ENCODE data around the gene SPATA13. TPM values are rescaled to one million over a fixed set of nuclear protein-coding genes. Genes with fewer than 3 reads are reported as not detected.

Gene SPATA13
- total and polyA plus RNA-seq, 10 of the 15 experiments (the other 5 are each of a cell fraction or from before 2014, with no cell fraction given), result 2.4 to 11.1 (median 10.2) TPM

DNA sequence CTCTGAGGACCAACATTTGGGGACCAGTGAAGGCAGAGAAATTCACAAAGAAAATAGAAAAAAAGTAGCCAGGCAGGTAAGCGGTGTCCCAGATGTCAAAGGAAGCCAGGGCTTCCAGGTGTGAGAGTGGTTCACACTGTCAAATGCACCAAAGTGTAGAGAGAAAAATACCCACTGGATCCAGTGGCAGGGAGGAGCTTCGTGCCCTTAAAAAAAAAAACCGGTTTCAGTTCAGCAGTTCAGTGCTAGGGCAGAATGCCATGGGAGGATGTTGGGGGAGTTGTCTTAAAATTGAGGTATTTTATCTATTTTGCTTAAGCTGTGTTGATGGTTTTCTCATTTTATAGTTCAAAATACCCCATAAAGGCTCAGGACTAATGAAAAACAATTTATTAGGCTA lies 101.0 kb downstream of the SPATA13 start:
- no peak overlapping the region for H2AFZ ChIP-seq (ENCODE audit: control insufficient read depth, low read depth, low read length)
- H3K4me3 ChIP-seq, result no peak overlapping the region
- H3K27ac ChIP-seq (ENCODE audit: control insufficient read depth, insufficient read depth), result no peak overlapping the region
- no peak overlapping the region for H3K4me2 ChIP-seq (ENCODE audit: control insufficient read depth, insufficient read depth)
- H4K20me1 ChIP-seq (ENCODE audit: control insufficient read depth, insufficient read depth), result no peaks in the 10 kb centered on the region
- no peaks in the 10 kb centered on the region for H3K79me2 ChIP-seq (ENCODE audit: control insufficient read depth, insufficient read depth, low read length)
- peaks cover 8% of the 10 kb centered on the region for H3K4me1 ChIP-seq (ENCODE audit: control insufficient read depth, insufficient read depth, low read length)
- WGBS (ENCODE audit: insufficient coverage, insufficient replicate concordance, low lambda C conversion rate, missing lambda C conversion rate), result 33% methylated on average over 3 of the region's 3 CpGs
- DNase-seq (ENCODE audit: low read depth, low spot score) (no peak), ATAC-seq (peak; percentile 58; the same call in 2 of the 3 replicates), FAIRE-seq (no peak)
- no peak overlapping the region for H3K9ac ChIP-seq (ENCODE audit: control insufficient read depth, insufficient read depth, low read length)
- H3K36me3 ChIP-seq (ENCODE audit: control insufficient read depth in 2 of 2, insufficient read depth in 2 of 2, low read length in 1 of 2), result no peaks in the 10 kb centered on the region
- ChIA-PET CTCF (interaction anchor here (0.7 to 1.5 kb wide), 5 partner anchors 9 to 33 kb away, joined by 3 to 5 read pairs (median 3); no protein-coding TSS in a partner anchor), SMC1A (ENCODE audit: uncharacterized antibody, unreplicated experiment) (interaction anchor here (0.7 to 1.7 kb wide), 6 partner anchors 9 to 173 kb away, joined by 3 to 10 read pairs (median 4); no protein-coding TSS in a partner anchor), RAD21 (ENCODE audit: unreplicated experiment) (no interaction called here), POLR2A (interaction anchor here (1.4 kb wide), 1 partner anchor 12 kb away, joined by 5 read pairs; no protein-coding TSS in a partner anchor)
- H3K27me3 ChIP-seq (replicated peaks in 1 of 2; ENCODE audit: control insufficient read depth in 2 of 2, insufficient read depth in 2 of 2, low read length in 1 of 2), result no peaks in the 10 kb centered on the region
- no TSS peak for BruUV-seq (replicated peaks)
- H3K9me3 ChIP-seq (replicated peaks; ENCODE audit: control insufficient read depth, insufficient read depth, low read length), result no peaks in the 10 kb centered on the region
- in situ Hi-C loops (cut with MboI), result no loop called here
- intact Hi-C loops (cut with micrococcal nuclease; ENCODE audit: unreplicated experiment), result no loop called here
- TF ChIP-seq MYB (IDR thresholded peaks at IDR 0.05; ENCODE audit: borderline replicate concordance, low read depth, low read length) (no peak), EZH2 (IDR thresholded peaks at IDR 0.05; ENCODE audit: borderline replicate concordance, control insufficient read depth, low read depth, low read length) (no peak), POLR2AphosphoS5 (IDR thresholded peaks at IDR 0.05; ENCODE audit: low read length) (no peak), JUND (IDR thresholded peaks at IDR 0.05; ENCODE audit: low read depth, low read length) (no peak), POU2F2 (IDR thresholded peaks at IDR 0.05; ENCODE audit: borderline replicate concordance, low read depth, low read length) (no peak), ZBED1 (IDR thresholded peaks at IDR 0.05; ENCODE audit: borderline replicate concordance) (no peak), PML (IDR thresholded peaks at IDR 0.05; ENCODE audit: low read length) (no peak), SPI1 (IDR thresholded peaks at IDR 0.05; ENCODE audit: borderline replicate concordance, insufficient read depth, low read depth, low read length) (no peak), GABPA (IDR thresholded peaks at IDR 0.05; ENCODE audit: low read depth) (no peak), CBX5 (IDR thresholded peaks at IDR 0.05; ENCODE audit: low read depth) (no peak)
- TF ChIP-seq, protein P1, sequence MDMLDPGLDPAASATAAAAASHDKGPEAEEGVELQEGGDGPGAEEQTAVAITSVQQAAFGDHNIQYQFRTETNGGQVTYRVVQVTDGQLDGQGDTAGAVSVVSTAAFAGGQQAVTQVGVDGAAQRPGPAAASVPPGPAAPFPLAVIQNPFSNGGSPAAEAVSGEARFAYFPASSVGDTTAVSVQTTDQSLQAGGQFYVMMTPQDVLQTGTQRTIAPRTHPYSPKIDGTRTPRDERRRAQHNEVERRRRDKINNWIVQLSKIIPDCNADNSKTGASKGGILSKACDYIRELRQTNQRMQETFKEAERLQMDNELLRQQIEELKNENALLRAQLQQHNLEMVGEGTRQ (IDR thresholded peaks at IDR 0.05; ENCODE audit: borderline replicate concordance, low read depth, low read length), result no peak
- TF ChIP-seq, protein P2, sequence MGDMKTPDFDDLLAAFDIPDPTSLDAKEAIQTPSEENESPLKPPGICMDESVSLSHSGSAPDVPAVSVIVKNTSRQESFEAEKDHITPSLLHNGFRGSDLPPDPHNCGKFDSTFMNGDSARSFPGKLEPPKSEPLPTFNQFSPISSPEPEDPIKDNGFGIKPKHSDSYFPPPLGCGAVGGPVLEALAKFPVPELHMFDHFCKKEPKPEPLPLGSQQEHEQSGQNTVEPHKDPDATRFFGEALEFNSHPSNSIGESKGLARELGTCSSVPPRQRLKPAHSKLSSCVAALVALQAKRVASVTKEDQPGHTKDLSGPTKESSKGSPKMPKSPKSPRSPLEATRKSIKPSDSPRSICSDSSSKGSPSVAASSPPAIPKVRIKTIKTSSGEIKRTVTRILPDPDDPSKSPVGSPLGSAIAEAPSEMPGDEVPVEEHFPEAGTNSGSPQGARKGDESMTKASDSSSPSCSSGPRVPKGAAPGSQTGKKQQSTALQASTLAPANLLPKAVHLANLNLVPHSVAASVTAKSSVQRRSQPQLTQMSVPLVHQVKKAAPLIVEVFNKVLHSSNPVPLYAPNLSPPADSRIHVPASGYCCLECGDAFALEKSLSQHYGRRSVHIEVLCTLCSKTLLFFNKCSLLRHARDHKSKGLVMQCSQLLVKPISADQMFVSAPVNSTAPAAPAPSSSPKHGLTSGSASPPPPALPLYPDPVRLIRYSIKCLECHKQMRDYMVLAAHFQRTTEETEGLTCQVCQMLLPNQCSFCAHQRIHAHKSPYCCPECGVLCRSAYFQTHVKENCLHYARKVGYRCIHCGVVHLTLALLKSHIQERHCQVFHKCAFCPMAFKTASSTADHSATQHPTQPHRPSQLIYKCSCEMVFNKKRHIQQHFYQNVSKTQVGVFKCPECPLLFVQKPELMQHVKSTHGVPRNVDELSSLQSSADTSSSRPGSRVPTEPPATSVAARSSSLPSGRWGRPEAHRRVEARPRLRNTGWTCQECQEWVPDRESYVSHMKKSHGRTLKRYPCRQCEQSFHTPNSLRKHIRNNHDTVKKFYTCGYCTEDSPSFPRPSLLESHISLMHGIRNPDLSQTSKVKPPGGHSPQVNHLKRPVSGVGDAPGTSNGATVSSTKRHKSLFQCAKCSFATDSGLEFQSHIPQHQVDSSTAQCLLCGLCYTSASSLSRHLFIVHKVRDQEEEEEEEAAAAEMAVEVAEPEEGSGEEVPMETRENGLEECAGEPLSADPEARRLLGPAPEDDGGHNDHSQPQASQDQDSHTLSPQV (IDR thresholded peaks at IDR 0.05), result no peak
- TF ChIP-seq, protein P3, sequence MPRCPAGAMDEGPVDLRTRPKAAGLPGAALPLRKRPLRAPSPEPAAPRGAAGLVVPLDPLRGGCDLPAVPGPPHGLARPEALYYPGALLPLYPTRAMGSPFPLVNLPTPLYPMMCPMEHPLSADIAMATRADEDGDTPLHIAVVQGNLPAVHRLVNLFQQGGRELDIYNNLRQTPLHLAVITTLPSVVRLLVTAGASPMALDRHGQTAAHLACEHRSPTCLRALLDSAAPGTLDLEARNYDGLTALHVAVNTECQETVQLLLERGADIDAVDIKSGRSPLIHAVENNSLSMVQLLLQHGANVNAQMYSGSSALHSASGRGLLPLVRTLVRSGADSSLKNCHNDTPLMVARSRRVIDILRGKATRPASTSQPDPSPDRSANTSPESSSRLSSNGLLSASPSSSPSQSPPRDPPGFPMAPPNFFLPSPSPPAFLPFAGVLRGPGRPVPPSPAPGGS (IDR thresholded peaks at IDR 0.05; ENCODE audit: borderline replicate concordance, insufficient read depth, low read depth, low read length, poor library complexity, severe bottlenecking), result no peak
- TF ChIP-seq, protein P4, sequence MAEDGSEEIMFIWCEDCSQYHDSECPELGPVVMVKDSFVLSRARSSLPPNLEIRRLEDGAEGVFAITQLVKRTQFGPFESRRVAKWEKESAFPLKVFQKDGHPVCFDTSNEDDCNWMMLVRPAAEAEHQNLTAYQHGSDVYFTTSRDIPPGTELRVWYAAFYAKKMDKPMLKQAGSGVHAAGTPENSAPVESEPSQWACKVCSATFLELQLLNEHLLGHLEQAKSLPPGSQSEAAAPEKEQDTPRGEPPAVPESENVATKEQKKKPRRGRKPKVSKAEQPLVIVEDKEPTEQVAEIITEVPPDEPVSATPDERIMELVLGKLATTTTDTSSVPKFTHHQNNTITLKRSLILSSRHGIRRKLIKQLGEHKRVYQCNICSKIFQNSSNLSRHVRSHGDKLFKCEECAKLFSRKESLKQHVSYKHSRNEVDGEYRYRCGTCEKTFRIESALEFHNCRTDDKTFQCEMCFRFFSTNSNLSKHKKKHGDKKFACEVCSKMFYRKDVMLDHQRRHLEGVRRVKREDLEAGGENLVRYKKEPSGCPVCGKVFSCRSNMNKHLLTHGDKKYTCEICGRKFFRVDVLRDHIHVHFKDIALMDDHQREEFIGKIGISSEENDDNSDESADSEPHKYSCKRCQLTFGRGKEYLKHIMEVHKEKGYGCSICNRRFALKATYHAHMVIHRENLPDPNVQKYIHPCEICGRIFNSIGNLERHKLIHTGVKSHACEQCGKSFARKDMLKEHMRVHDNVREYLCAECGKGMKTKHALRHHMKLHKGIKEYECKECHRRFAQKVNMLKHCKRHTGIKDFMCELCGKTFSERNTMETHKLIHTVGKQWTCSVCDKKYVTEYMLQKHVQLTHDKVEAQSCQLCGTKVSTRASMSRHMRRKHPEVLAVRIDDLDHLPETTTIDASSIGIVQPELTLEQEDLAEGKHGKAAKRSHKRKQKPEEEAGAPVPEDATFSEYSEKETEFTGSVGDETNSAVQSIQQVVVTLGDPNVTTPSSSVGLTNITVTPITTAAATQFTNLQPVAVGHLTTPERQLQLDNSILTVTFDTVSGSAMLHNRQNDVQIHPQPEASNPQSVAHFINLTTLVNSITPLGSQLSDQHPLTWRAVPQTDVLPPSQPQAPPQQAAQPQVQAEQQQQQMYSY (CRISPR knock-in tag; IDR thresholded peaks at IDR 0.05), result no peak

Data from GM12878 (cell line).